NT2/D1 (cell line): ENCODE measurements around the gene PGC.

Experiments
- DNase-seq: peaks from one replicate; pipeline ENCODE4 v3.0.0-alpha.2; 2011; ENCODE audit warnings: low read depth, low spot score
- H3K27me3 ChIP-seq: 2 replicates; pipeline ENCODE4 v1.6.0; 2011; ENCODE audit warnings: mild to moderate bottlenecking; ENCODE audit not compliant: insufficient read length, insufficient read depth
- H3K36me3 ChIP-seq: 2 replicates; pipeline ENCODE4 v1.6.1; 2011; ENCODE audit warnings: mild to moderate bottlenecking, low read length, mixed read lengths; ENCODE audit not compliant: insufficient read depth, insufficient read length
- H3K4me1 ChIP-seq: 2 replicates; pipeline ENCODE4 v1.5.1; 2011; ENCODE audit not compliant: insufficient read depth, insufficient read length
- H3K4me3 ChIP-seq: 2 replicates; pipeline ENCODE4 v1.5.1; 2011; ENCODE audit warnings: low read depth; ENCODE audit not compliant: insufficient read length
- H3K9ac ChIP-seq: 2 replicates; pipeline ENCODE4 v1.6.0; 2011; ENCODE audit warnings: low read depth; ENCODE audit not compliant: insufficient read length
- H3K9me3 ChIP-seq: 2 replicates; pipeline ENCODE4 v1.5.1; 2011; ENCODE audit warnings: mild to moderate bottlenecking, low read length; ENCODE audit not compliant: insufficient read depth
- SUZ12 ChIP-seq: IDR thresholded peaks from 2 replicates; pipeline ENCODE4 v1.6.1; 2011; ENCODE audit not compliant: insufficient read length, insufficient read depth; ENCODE audit errors: extremely low read depth
- YY1 ChIP-seq: IDR thresholded peaks from 2 replicates; pipeline ENCODE4 v1.6.1; 2011; ENCODE audit not compliant: insufficient read length, insufficient read depth
- ZNF274 ChIP-seq: IDR thresholded peaks from 2 replicates; pipeline ENCODE4 v1.6.1; 2011; ENCODE audit warnings: mild to moderate bottlenecking, low read depth, low read length

PGC gene

GRCh38 chr6:41786451-41787218 is 39.4 kb upstream of the PGC start:
- DNase-seq: peak; percentile 43

GRCh38 chr6:41785689-41786450 is 38.7 kb upstream of the PGC start:
- H3K9ac ChIP-seq: peak overlapping the region; percentile 88
- H3K36me3 ChIP-seq: peaks cover 22% of the 10 kb centered on the region
- no peak for TF ChIP-seq YY1
- TF ChIP-seq ZNF274: no peak
- TF ChIP-seq SUZ12: no peak
- no peaks in the 10 kb centered on the region for H3K4me1 ChIP-seq
- H3K9me3 ChIP-seq: peaks cover 19% of the 10 kb centered on the region; the same call in 1 of the 2 replicates
- DNase-seq: no peak
- H3K27me3 ChIP-seq: peaks cover 20% of the 10 kb centered on the region
- peak overlapping the region; percentile 96 for H3K4me3 ChIP-seq

More at GRCh38 chr6:41786451-41787218, 39.4 kb upstream of the PGC start:
- Histone ChIP-seq H3K9me3 (peaks cover 19% of the 10 kb centered on the region; the same call in 1 of the 2 replicates), H3K4me3 (peak overlapping the region; percentile 96), H3K9ac (peak overlapping the region; percentile 88), H3K36me3 (peaks cover 30% of the 10 kb centered on the region), H3K4me1 (no peaks in the 10 kb centered on the region), H3K27me3 (peaks cover 13% of the 10 kb centered on the region)
- TF ChIP-seq SUZ12 (no peak), YY1 (no peak), ZNF274 (no peak)

- peaks cover 24% of the 10 kb centered on the region for H3K27me3 ChIP-seq
- H3K9me3 ChIP-seq: peaks cover 19% of the 10 kb centered on the region; the same call in 1 of the 2 replicates
- H3K9ac ChIP-seq: no peak overlapping the region
- TF ChIP-seq SUZ12 (no peak), YY1 (no peak), ZNF274 (no peak)
- H3K36me3 ChIP-seq: peaks cover 16% of the 10 kb centered on the region
- H3K4me1 ChIP-seq: no peaks in the 10 kb centered on the region
- no peak for DNase-seq
- no peak overlapping the region for H3K4me3 ChIP-seq
These were observed 38.1 kb upstream of the PGC start for GRCh38 chr6:41785254-41785653.

- Histone ChIP-seq H3K9me3 (peaks cover 19% of the 10 kb centered on the region; the same call in 1 of the 2 replicates), H3K9ac (no peak overlapping the region), H3K4me3 (no peak overlapping the region), H3K27me3 (peaks cover 24% of the 10 kb centered on the region), H3K4me1 (no peaks in the 10 kb centered on the region), H3K36me3 (peaks cover 11% of the 10 kb centered on the region)
- no peak for DNase-seq
- TF ChIP-seq ZNF274 (no peak), YY1 (no peak), SUZ12 (no peak)
These were observed 37.5 kb upstream of the PGC start for GRCh38 chr6:41784581-41785171.

GRCh38 chr6:41783106-41783780 is 36.0 kb upstream of the PGC start:
- TF ChIP-seq SUZ12 (no peak), ZNF274 (no peak), YY1 (no peak)
- DNase-seq: no peak
- Histone ChIP-seq H3K9ac (no peak overlapping the region), H3K4me1 (no peaks in the 10 kb centered on the region), H3K27me3 (peaks cover 24% of the 10 kb centered on the region), H3K9me3 (peaks cover 14% of the 10 kb centered on the region; the same call in 1 of the 2 replicates), H3K36me3 (no peaks in the 10 kb centered on the region), H3K4me3 (no peak overlapping the region)

- DNase-seq: no peak
- H3K4me3 ChIP-seq: peak overlapping the region; percentile 58
- H3K36me3 ChIP-seq: peaks cover 8% of the 10 kb centered on the region
- no peak for TF ChIP-seq ZNF274
- no peak for TF ChIP-seq SUZ12
- H3K9ac ChIP-seq: peak overlapping the region; percentile 67
- peaks cover 24% of the 10 kb centered on the region for H3K27me3 ChIP-seq
- H3K9me3 ChIP-seq: peaks cover 14% of the 10 kb centered on the region; the same call in 1 of the 2 replicates
- no peaks in the 10 kb centered on the region for H3K4me1 ChIP-seq
These were observed 34.2 kb upstream of the PGC start for GRCh38 chr6:41781366-41781730.
